GM19035 (cell line): ENCODE measurements around the gene MREG.
"Not testable (repeated sequence)": the region's sequence is repeated elsewhere in the genome, so short reads cannot be mapped to it uniquely, and the experiment has no call there.

Source experiments
- ATAC-seq: cut with Tn5 transposase; IDR thresholded peaks from one replicate; pipeline ENCODE4 v1.9.1; 2021; ENCODE audit not compliant: unreplicated experiment

Gene MREG

GRCh38 chr2:215961981-215962380, 51.4 kb downstream of the MREG start:
- ATAC-seq, result no peak

GRCh38 chr2:215958257-215958656, 55.1 kb downstream of the MREG start:
- no peak for ATAC-seq

DNA sequence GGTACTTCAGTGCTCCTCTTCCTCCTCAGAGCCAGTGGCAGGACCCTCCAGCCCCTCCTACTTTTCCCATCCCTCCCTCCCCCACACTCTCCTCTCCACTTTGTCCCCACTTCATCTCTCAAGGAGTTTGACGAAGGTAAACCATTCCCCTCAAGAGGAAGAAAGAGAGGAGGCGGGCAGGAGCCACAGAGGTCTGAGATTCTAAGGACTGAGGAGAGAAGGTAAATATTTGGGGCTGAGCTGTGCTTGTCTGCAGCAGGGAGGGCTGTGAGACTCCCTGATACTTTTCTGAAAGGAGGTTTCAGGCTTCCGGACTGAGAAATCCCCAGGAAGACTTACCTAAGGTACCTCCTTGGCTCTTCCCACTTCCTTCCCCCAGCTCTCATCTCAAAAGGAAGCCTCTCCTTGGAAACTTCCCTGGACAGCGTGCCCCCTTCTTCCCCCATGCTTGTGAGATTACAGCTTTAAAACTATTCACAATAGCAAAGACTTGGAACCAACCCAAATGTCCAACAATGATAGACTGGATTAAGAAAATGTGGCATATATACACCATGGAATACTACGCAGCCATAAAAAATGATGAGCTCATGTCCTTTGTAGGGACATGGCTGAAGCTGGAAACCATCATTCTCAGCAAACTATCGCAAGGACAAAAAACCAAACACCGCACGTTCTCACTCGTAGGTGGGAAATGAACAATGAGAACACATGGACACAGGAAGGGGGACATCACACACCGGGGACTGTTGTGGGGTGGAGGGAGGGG, 55.8 kb downstream of the MREG start:
- ATAC-seq, result not testable (repeated sequence)

DNA sequence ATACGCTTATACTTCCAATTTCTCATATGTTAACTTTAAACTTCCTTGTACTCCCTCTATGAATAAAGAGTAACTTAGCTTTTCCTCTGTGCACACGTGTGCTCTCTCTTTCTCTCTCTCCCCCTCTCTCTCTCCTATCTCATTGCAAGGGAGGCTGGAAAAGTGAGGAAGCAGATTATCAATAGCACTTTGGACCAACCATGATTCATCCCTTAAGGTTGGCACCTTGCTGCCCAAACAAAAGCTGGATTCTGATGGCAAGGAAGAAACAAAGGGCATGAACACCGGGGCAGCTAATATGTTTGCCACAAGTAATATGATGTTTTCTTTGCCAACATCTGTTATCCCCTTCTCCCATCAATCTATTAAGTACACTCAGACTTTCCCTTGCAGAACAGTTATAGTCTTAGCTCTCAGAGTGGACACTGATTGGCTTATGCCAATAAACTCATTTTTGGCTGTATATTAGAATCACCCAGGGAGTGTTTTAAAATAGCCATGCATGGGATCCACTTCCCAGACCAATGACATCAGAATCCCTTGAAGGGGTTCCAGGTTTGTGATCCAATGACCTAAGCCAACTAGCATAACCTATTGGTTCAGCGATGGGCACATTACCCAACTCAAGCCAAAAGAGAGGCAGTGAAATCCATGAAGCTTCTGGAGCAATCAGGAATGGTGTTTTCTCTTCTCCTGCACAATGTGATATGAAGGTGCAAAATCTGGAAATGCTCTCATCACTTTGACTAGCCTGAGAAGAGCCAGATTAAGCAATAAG, 60.3 kb downstream of the MREG start:
- no peak for ATAC-seq

GRCh38 chr2:215951558-215951957, 61.8 kb downstream of the MREG start:
- ATAC-seq, result no peak

- ATAC-seq, result peak; percentile 94
Measured at GRCh38 chr2:215949991-215950404, 63.4 kb downstream of the MREG start.

- ATAC-seq, result no peak
Measured at GRCh38 chr2:215948051-215948450, 65.3 kb downstream of the MREG start.

- ATAC-seq, result no peak
Measured at GRCh38 chr2:215946586-215946985, 66.8 kb downstream of the MREG start.

DNA sequence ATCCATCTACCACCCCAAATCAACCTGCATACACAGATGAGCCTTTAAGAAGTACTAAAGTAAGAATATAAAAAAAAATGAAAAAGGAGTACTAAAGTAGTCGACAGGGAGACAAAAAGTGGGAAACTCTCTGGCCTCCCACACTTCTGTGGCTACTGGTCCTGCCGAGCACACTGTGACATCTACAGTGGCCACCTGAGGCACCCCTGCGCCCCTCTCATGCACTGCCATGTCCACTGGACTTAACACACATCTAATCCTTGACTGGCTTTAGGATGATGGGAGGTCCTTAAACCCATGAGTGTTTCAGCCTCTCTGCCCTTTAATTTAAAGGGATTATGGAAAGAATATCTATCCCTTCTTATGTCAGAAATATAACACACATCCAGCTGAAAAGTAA, 71.2 kb downstream of the MREG start:
- ATAC-seq, result no peak

- no peak for ATAC-seq
Measured at GRCh38 chr2:215941726-215942125, 71.6 kb downstream of the MREG start.

GRCh38 chr2:215940645-215941184, 72.6 kb downstream of the MREG start:
- ATAC-seq, result no peak

- no peak for ATAC-seq
Measured at GRCh38 chr2:215937190-215937589, 76.2 kb downstream of the MREG start.

DNA sequence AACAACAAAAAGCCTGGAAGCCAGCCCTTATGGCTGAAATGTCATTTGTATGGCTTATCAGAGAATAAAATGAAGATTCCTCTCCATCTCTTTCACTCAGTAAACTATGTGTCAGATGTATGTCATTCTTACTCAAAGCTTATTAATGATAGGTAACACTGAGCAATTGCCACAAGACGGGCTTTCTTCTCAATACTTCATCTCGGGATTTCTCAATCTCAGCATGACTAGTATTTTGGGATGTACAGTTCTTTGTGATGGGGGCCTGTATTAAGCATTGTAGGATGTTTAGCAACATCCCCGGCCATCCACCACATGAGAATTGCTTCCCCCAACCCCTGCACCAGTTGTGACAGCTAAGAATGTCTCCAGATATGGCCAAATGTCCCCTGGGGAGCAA, 80.2 kb downstream of the MREG start:
- no peak for ATAC-seq

- ATAC-seq, result peak; percentile 96
Measured at GRCh38 chr2:215931256-215931903, 82.0 kb downstream of the MREG start.

- ATAC-seq, result no peak
Measured at GRCh38 chr2:215930505-215931253, 82.7 kb downstream of the MREG start.

- no peak for ATAC-seq
Measured at GRCh38 chr2:215929602-215930335, 83.6 kb downstream of the MREG start.

- ATAC-seq, result no peak
Measured at GRCh38 chr2:215928086-215928485, 85.3 kb downstream of the MREG start.

- ATAC-seq, result not testable (repeated sequence)
Measured at GRCh38 chr2:215926992-215927391, 86.4 kb downstream of the MREG start.

DNA sequence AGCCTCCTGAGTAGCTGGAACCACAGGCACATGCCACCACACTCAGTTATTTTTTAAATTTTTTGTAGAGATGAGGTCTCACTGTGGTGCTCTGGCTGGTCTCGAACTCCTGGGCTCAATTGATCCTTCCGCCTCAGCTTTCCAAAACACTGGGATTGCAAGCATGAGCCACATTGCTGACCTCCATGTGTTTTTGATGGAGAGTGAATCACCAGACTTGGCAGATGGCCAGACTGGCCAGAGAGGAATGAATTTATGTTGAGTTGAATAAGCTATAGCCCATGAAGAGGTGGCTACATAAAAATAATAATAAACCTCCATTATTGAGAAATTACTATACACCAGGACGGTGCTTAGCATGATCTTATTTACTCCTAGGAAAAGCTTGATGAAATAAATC, 91.5 kb downstream of the MREG start:
- ATAC-seq, result no peak
